Liver (tissue), 9 donors: ENCODE measurements around the gene ISG20L2. TPM values are rescaled to one million over a fixed set of nuclear protein-coding genes. Genes with fewer than 3 reads are reported as not detected.

ENCODE experiments used
- DNase-seq: peaks from one replicate; pipeline ENCODE4 v3.0.0-alpha.2; 2017; ENCODE audit warnings: low spot score
- H3K27ac ChIP-seq, 2 donors: one replicate each; pipeline ENCODE4 v1.7.0; 2013; ENCODE audit warnings: inconsistent platforms in 2 of 2, low read length in 2 of 2, control low read depth in 1 of 2, low read depth in 1 of 2, mild to moderate bottlenecking in 1 of 2
- H3K27me3 ChIP-seq, 4 donors: one replicate each; pipeline versions ENCODE4 v1.6.1 to v1.7.0; 2013; ENCODE audit warnings: low read length in 3 of 4, inconsistent platforms in 1 of 4, mild to moderate bottlenecking in 1 of 4, moderate library complexity in 1 of 4; ENCODE audit not compliant: control insufficient read depth in 4 of 4, insufficient read depth in 4 of 4
- H3K36me3 ChIP-seq, 4 donors: one replicate each; pipeline versions ENCODE4 v1.6.1 to v1.7.0; 2013; ENCODE audit warnings: low read length in 3 of 4, mild to moderate bottlenecking in 3 of 4, low read depth in 1 of 4, moderate library complexity in 1 of 4; ENCODE audit not compliant: control insufficient read depth in 4 of 4, insufficient read depth in 3 of 4
- H3K4me1 ChIP-seq, 4 donors: one replicate each; pipeline versions ENCODE4 v1.6.1 to v1.7.0; 2013; ENCODE audit warnings: low read length in 3 of 4, mild to moderate bottlenecking in 3 of 4, moderate library complexity in 1 of 4; ENCODE audit not compliant: control insufficient read depth in 4 of 4, insufficient read depth in 4 of 4
- H3K4me3 ChIP-seq, 3 donors: one replicate each; pipeline versions ENCODE4 v1.6.1 to v1.7.0; 2013; ENCODE audit warnings: low read length in 3 of 3, control low read depth in 1 of 3, low read depth in 1 of 3, mild to moderate bottlenecking in 1 of 3
- H3K9ac ChIP-seq, 2 donors: one replicate each; pipeline ENCODE4 v1.7.0; 2013; ENCODE audit warnings: low read length in 2 of 2, mild to moderate bottlenecking in 2 of 2, moderate library complexity in 2 of 2, control low read depth in 1 of 2, low read depth in 1 of 2
- H3K9me3 ChIP-seq, 4 donors: one replicate each; pipeline versions ENCODE4 v1.6.1 to v1.7.0; 2013; ENCODE audit warnings: low read length in 3 of 4; ENCODE audit not compliant: control insufficient read depth in 4 of 4
- ATF3 ChIP-seq: IDR thresholded peaks from 2 replicates; pipeline ENCODE4 v1.6.1; 2016; ENCODE audit warnings: antibody characterized with exemption
- CTCF ChIP-seq: fragments of 150-350 bp; IDR thresholded peaks from 2 replicates; pipeline ENCODE4 v1.5.1; 2017; ENCODE audit warnings: improper control_type of control experiment, low read depth, low read length; ENCODE audit not compliant: missing input control
- FOXA1 ChIP-seq: IDR thresholded peaks from 2 replicates; pipeline ENCODE4 v1.6.1; 2016; ENCODE audit warnings: antibody characterized with exemption
- FOXA2 ChIP-seq: IDR thresholded peaks from 2 replicates; pipeline ENCODE4 v1.6.1; 2016; ENCODE audit warnings: antibody characterized with exemption
- GABPA ChIP-seq, 2 donors: IDR thresholded peaks in 1 of 2; conservative IDR thresholded peaks in 1 of 2; 2 replicates each; pipeline ENCODE4 v1.6.1; 2016; ENCODE audit warnings: antibody characterized with exemption in 2 of 2, mild to moderate bottlenecking in 1 of 2, moderate library complexity in 1 of 2
- HNF4G ChIP-seq: IDR thresholded peaks from 2 replicates; pipeline ENCODE4 v1.6.1; 2016; ENCODE audit warnings: antibody characterized with exemption
- MAX ChIP-seq: IDR thresholded peaks from 2 replicates; pipeline ENCODE4 v1.6.1; 2016; ENCODE audit warnings: antibody characterized with exemption
- NR2F2 ChIP-seq: IDR thresholded peaks from 2 replicates; pipeline ENCODE4 v1.6.1; 2016; ENCODE audit warnings: antibody characterized with exemption
- RAD21 ChIP-seq, 2 donors: IDR thresholded peaks; 2 replicates each; pipeline ENCODE4 v1.6.1; 2016; ENCODE audit warnings: antibody characterized with exemption in 2 of 2, mild to moderate bottlenecking in 2 of 2
- REST ChIP-seq: IDR thresholded peaks from 2 replicates; pipeline ENCODE4 v1.6.1; 2016; ENCODE audit warnings: antibody characterized with exemption, mild to moderate bottlenecking
- RXRA ChIP-seq, 2 donors: IDR thresholded peaks; 2 replicates each; pipeline ENCODE4 v1.6.1; 2017 to 2018; ENCODE audit warnings: antibody characterized with exemption in 2 of 2, mild to moderate bottlenecking in 1 of 2
- SP1 ChIP-seq: IDR thresholded peaks from 2 replicates; pipeline ENCODE4 v1.6.1; 2018; ENCODE audit warnings: antibody characterized with exemption, mild to moderate bottlenecking
- TAF1 ChIP-seq: conservative IDR thresholded peaks from 2 replicates; pipeline ENCODE4 v1.6.1; 2016; ENCODE audit warnings: antibody characterized with exemption, mild to moderate bottlenecking
- WGBS: extraction: QIAGEN DNeasy Blood & Tissue Kit; methylation state at CpG from one replicate; pipeline ENCODE4 v1.1.7; 2013; 5-methylcytosine and 5-hydroxymethylcytosine counted together
- polyA plus RNA-seq, 2 donors: library from polyadenylated mRNA; stranded (reverse) in 1 of 2; unstranded in 1 of 2; fragments of 200-250 nt in 1 of 2; fragments of >200 nt in 1 of 2; fragmentation: Nextera tagmentation in 1 of 2; extraction: Ambion mirVana in 1 of 2; gene quantifications; one replicate each; pipeline versions ENCODE4 v1.2.1 to v1.2.3, GENCODE V29; 2013 to 2015
- total RNA-seq, 2 donors: library from RNA; depleted of rRNA; stranded (reverse); fragments of >200 nt; gene quantifications; one replicate each; pipeline ENCODE4 v1.2.3, GENCODE V29; 2014
- donor health status: healthy.
- donor health status: healthy.
- donor health status: healthy.
- donor health status: healthy.
- donor health status: healthy.

The ISG20L2 gene
- total and polyA plus RNA-seq, 4 donors = 5.6 to 9.9 (median 6.7) TPM

GRCh38 chr1:156721535-156721934, 7.0 kb downstream of the ISG20L2 start:
- Histone ChIP-seq H3K36me3 (peaks cover 5 to 33% (median 25%) of the 10 kb centered on the region in 4 donors), H3K27me3 (no peaks in the 10 kb centered on the region), H3K27ac (no peak overlapping the region), H3K4me1 (peaks cover 0 to 19% (median 15%) of the 10 kb centered on the region in 4 donors), H3K9ac (no peak overlapping the region), H3K4me3 (no peak overlapping the region), H3K9me3 (no peaks in the 10 kb centered on the region)
- WGBS = 85% methylated on average over 4 of the region's 4 CpGs
- DNase-seq = no peak
- TF ChIP-seq CTCF (no peak), RAD21 (IDR thresholded peaks at IDR 0.05) (no peak), HNF4G (no peak), FOXA2 (no peak), FOXA1 (no peak), RXRA (IDR thresholded peaks at IDR 0.05) (no peak), ATF3 (no peak), SP1 (no peak), REST (no peak), GABPA (IDR thresholded peaks at IDR 0.05 in 1 of 2, conservative IDR thresholded peaks at IDR 0.05 in 1 of 2) (no peak)

- no peak overlapping the region for H3K27ac ChIP-seq
- DNase-seq = no peak
- no peak overlapping the region for H3K9ac ChIP-seq
- peaks cover 0 to 15% (median 11%) of the 10 kb centered on the region in 4 donors for H3K4me1 ChIP-seq
- TF ChIP-seq CTCF (no peak), HNF4G (no peak), TAF1 (no peak), FOXA2 (no peak), MAX (no peak), NR2F2 (no peak), RXRA (IDR thresholded peaks at IDR 0.05) (no peak)
- H3K27me3 ChIP-seq = no peaks in the 10 kb centered on the region
- no peaks in the 10 kb centered on the region for H3K9me3 ChIP-seq
- H3K36me3 ChIP-seq = peaks cover 5 to 33% (median 25%) of the 10 kb centered on the region in 4 donors
- 94% methylated on average over 2 of the region's 2 CpGs for WGBS
- no peak overlapping the region for H3K4me3 ChIP-seq
Observed at GRCh38 chr1:156721131-156721530, 7.4 kb downstream of the ISG20L2 start.
